GM10248 (cell line): ENCODE measurements around the gene CALN1.

ENCODE experiments used
- CTCF ChIA-PET: fragments of 300-600 bp; sonication (Branson Sonifier 250); formaldehyde crosslinking; extraction: SDS; loops from one replicate; lab custom pipeline; 2021; ENCODE audit warnings: antibody characterized with exemption; lab: Yijun Ruan, JAX
- POLR2A ChIA-PET: fragments of 350-650 bp; sonication (Branson Sonifier 250); formaldehyde crosslinking; extraction: SDS; loops from one replicate; lab custom pipeline; 2020; ENCODE audit warnings: antibody characterized with exemption; lab: Yijun Ruan, JAX
- DNase-seq: peaks from one replicate; pipeline ENCODE4 v3.0.0; 2012; ENCODE audit errors: extremely low spot score
- TF ChIP-seq, protein P1 (sequence below): IDR thresholded peaks from 2 replicates; pipeline ENCODE4 v1.5.1; 2012; ENCODE audit warnings: mild to moderate bottlenecking, low read depth; ENCODE audit errors: extremely low read depth, missing control alignments, control extremely low read depth

Gene CALN1

DNA sequence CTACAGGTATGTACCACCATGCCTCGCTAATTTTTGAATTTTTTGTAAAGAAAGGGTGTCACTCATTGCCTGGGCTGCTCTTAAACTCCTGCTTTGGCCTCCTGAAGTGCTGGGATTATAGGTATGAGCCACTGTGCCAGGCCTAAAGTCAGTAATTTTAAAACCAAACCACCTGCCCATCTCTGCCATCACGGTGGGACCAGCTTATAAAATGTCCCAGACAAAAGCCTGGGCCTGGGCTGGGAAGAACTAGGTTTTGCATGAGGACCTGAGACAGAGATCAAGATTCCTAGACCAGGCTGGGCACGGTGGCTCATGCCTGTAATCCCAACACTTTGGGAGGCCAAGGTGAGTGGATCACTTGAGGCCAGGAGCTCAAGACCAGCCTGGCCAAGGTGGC is 395.6 kb downstream of the CALN1 start:
- DNase-seq: no peak
- ChIA-PET CTCF (no interaction called here), POLR2A (no interaction called here)
- TF ChIP-seq, protein P1, sequence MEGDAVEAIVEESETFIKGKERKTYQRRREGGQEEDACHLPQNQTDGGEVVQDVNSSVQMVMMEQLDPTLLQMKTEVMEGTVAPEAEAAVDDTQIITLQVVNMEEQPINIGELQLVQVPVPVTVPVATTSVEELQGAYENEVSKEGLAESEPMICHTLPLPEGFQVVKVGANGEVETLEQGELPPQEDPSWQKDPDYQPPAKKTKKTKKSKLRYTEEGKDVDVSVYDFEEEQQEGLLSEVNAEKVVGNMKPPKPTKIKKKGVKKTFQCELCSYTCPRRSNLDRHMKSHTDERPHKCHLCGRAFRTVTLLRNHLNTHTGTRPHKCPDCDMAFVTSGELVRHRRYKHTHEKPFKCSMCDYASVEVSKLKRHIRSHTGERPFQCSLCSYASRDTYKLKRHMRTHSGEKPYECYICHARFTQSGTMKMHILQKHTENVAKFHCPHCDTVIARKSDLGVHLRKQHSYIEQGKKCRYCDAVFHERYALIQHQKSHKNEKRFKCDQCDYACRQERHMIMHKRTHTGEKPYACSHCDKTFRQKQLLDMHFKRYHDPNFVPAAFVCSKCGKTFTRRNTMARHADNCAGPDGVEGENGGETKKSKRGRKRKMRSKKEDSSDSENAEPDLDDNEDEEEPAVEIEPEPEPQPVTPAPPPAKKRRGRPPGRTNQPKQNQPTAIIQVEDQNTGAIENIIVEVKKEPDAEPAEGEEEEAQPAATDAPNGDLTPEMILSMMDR: no peak

DNA sequence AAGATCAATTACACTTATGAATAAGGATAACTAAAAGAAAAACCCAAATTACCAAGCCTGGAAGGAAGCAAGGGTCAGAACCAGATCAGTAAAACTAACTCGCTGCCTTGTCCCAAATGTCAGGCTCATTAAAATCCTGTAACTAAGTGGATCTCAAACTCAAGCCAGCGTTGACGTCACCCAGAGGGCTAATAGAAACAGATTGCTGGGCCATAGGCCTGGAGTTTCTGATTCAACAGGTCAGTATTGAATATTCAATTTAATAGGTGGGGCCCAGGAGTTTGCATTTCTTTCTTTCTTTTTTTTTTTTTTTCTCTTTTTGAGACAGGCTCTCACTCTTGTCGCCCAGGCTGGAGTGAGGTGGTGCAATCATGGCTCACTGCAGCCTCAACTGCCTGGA is 397.0 kb downstream of the CALN1 start:
- TF ChIP-seq, protein P1: no peak
- ChIA-PET CTCF (no interaction called here), POLR2A (no interaction called here)
- no peak for DNase-seq

DNA sequence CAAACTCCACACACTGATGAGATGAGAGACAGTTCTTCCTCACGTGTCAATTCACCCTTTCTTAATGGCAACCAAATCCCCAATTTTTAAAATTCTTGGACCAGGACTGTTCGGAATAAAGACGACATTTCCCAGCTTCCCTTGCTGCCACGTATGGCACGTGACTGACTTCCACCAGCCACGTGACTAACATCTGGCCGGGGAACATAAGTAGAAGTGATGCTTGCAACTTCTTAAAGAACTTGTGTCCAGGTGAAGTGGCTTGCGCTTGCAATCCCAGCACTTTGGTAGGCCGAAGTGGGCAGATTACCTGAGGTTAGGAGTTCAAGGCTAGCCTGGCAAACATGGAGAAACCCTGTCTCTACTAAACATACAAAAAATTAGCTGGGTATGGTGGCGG is 405.1 kb downstream of the CALN1 start:
- POLR2A ChIA-PET: no interaction called here
- no peak for DNase-seq
- TF ChIP-seq, protein P1: no peak
- CTCF ChIA-PET: interaction anchor here (1.1 to 1.6 kb wide), 2 partner anchors 10 to 17 kb away, joined by 3 to 4 read pairs; no protein-coding TSS in a partner anchor

DNA sequence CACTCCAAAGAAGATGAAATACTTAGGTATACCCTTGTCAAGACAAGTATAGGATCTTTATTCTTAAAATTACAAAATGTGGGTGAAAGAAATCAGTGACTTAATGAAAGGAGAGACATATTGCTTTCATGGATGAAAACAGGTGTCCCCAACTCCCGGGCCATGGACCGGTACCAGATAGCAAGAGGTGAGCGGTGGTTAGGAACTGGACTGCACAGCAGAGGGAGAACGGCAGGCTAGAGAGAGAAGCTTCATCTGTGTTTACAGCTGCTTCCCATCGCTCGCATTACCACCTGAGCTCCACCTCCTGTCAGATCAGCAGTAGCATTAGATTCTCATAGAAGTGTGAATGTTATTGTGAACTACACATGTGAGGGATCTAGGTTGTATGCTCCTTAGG is 408.9 kb downstream of the CALN1 start:
- TF ChIP-seq, protein P1: no peak
- ChIA-PET POLR2A (no interaction called here), CTCF (no interaction called here)
- no peak for DNase-seq

DNA sequence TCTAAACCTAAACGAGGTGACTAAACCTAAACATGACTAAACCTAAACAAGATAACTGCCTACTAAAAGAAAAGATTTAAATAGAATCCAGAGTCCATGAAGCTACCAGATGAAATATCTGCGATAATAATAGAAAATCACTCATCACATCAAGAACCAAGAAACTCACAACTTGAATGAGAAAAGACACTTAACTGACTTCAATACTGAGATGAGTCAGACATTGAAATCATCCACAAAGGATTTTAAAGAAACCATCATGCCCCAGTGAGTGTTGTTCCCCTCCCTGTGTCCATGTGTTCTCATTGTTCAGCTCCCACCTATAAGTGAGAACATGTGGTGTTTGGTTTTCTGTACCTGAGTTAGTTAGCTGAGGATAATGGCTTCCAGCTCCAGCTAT is 416.0 kb downstream of the CALN1 start:
- CTCF ChIA-PET: interaction anchor here (1.4 kb wide), 1 partner anchor 11 kb away, joined by 3 read pairs; no protein-coding TSS in a partner anchor
- TF ChIP-seq, protein P1: no peak

DNA sequence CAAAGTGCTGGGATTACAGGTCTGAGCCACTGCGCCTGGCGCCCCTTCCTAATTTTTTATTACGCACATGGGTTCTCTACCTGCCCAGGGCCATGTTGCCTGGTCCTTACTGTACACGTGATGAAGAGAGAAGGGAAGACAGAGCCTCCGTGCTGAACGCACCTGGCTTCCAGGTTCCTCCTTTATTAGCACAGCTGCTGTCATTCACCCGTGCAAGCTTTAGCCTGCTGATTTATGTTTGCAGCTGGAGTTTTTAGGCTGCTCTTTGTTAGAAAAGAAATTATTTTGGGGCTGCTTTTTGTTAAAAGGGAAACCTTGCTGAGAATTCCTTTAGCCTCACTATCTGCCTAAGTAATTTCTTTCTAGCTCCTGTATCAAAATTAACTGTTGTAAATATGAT is 417.0 kb downstream of the CALN1 start:
- ChIA-PET CTCF (no interaction called here), POLR2A (no interaction called here)
- TF ChIP-seq, protein P1: no peak
- no peak for DNase-seq

More for the DNA sequence above, 416.0 kb downstream of the CALN1 start:
- DNase-seq: no peak
- POLR2A ChIA-PET: no interaction called here
